Thyroid gland (tissue), 4 donors: Measurements from ENCODE around the gene TRIP12.

ENCODE experiments used
- CTCF ChIP-seq, 6 experiments: fragments of 200-600 bp in 3 of 6; fragments of 450-650 bp in 3 of 6; sonication (generic) in 3 of 6; IDR thresholded peaks; one replicate each; pipeline ENCODE4 v1.5.1; 2016 to 2019; ENCODE audit warnings: antibody characterized with exemption in 6 of 6, mild to moderate bottlenecking in 2 of 6, inconsistent platforms in 1 of 6, moderate library complexity in 1 of 6
- POLR2A ChIP-seq, 2 donors: fragments of 450-650 bp; IDR thresholded peaks; one replicate each; pipeline ENCODE4 v1.6.1; 2017; ENCODE audit warnings: antibody characterized with exemption in 2 of 2, mild to moderate bottlenecking in 2 of 2, moderate library complexity in 1 of 2

DNA sequence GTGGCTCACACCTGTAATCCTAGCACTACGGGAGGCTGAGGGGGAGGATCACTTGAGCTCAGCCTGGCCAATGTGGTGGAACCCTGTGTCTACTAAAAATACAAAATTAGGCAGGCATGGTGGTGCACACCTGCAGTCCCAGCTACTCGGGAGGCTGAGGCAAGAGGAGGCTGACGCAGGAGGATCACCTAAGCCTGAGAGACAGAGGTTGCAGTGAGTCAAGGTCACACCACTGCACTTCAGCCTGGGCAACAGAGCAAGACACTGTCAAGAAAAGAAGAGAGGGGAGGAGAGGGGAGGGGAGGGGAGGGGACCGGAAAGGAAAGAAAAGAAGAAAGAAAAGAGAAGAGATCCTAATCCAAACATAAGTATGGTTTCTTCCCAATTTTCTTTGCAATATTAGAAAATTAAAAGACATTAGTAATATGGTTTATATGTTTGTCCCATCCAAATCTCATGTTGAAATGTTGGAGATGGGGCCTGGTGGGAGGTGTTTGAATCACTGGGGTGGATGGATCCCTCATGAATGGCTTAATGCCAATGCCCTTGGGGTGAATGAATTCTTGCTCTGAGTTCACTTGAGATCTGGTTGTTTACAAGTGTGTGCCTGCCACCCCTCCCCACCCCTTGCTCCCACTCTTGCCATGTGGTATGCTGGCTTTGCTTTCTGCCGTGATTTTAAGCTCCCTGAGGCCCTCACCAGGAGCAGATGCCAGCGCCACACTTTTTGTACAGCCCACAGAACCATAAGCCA is 50.7 kb downstream of the TRIP12 start:
- no peak for TF ChIP-seq CTCF (IDR thresholded peaks at IDR 0.05)
- TF ChIP-seq POLR2A (IDR thresholded peaks at IDR 0.05), result no peak
